Thyroid gland (tissue), 4 donors: Measurements from ENCODE around the gene MORN1. TPM values are rescaled to one million over a fixed set of nuclear protein-coding genes. Genes with fewer than 3 reads are reported as not detected.
A peak's percentile ranks its signal among the peaks of the same experiment; 100 is the strongest.

ENCODE experiments used
- DNase-seq, 2 donors: peaks; one replicate each; pipeline ENCODE4 v3.0.0-alpha.2; 2019
- H3K27ac ChIP-seq, 3 donors: fragments of 200-600 bp; sonication (generic); 1 replicate in 2 of 3; 2 replicates in 1 of 3; pipeline ENCODE4 v1.5.1; 2016 to 2019; ENCODE audit warnings: mild to moderate bottlenecking in 1 of 3, moderate library complexity in 1 of 3
- H3K27me3 ChIP-seq: fragments of 200-600 bp; sonication (generic); one replicate; pipeline ENCODE4 v1.5.1; 2019
- H3K36me3 ChIP-seq, 2 donors: fragments of 200-600 bp; sonication (generic); one replicate each; pipeline ENCODE4 v1.5.1; 2016 to 2019
- H3K4me1 ChIP-seq, 2 donors: fragments of 200-600 bp; sonication (generic); one replicate each; pipeline ENCODE4 v1.5.1; 2017 to 2019
- H3K4me3 ChIP-seq, 3 donors: fragments of 200-600 bp; sonication (generic); replicated peaks in 1 of 3; 1 replicate in 2 of 3; 2 replicates in 1 of 3; pipeline ENCODE4 v1.5.1; 2016; ENCODE audit warnings: mild to moderate bottlenecking in 1 of 3
- H3K9me3 ChIP-seq: fragments of 200-600 bp; sonication (generic); one replicate; pipeline ENCODE4 v1.5.1; 2017
- CTCF ChIP-seq, 6 experiments: fragments of 200-600 bp in 3 of 6; fragments of 450-650 bp in 3 of 6; sonication (generic) in 3 of 6; IDR thresholded peaks; one replicate each; pipeline ENCODE4 v1.5.1; 2016 to 2019; ENCODE audit warnings: antibody characterized with exemption in 6 of 6, mild to moderate bottlenecking in 2 of 6, inconsistent platforms in 1 of 6, moderate library complexity in 1 of 6
- POLR2A ChIP-seq, 2 donors: fragments of 450-650 bp; IDR thresholded peaks; one replicate each; pipeline ENCODE4 v1.6.1; 2017; ENCODE audit warnings: antibody characterized with exemption in 2 of 2, mild to moderate bottlenecking in 2 of 2, moderate library complexity in 1 of 2
- WGBS, 2 donors: methylation state at CpG; one replicate each; pipeline ENCODE4 v1.1.5; 2017; 5-methylcytosine and 5-hydroxymethylcytosine counted together
- intact Hi-C: fragments of 100-400 bp; cut with DNase I; formaldehyde crosslinking; loops from one replicate; pipeline ENCODE4 v1.15.1; 2023
- total RNA-seq, 4 donors: library from RNA; depleted of rRNA; stranded (reverse); fragments of >200 nt; gene quantifications; one replicate each; pipeline ENCODE4 v1.2.3, GENCODE V29; 2016

MORN1 gene
- total RNA-seq, 4 donors from 2014 or later, result 23.3 to 45.3 (median 33.8) TPM

DNA sequence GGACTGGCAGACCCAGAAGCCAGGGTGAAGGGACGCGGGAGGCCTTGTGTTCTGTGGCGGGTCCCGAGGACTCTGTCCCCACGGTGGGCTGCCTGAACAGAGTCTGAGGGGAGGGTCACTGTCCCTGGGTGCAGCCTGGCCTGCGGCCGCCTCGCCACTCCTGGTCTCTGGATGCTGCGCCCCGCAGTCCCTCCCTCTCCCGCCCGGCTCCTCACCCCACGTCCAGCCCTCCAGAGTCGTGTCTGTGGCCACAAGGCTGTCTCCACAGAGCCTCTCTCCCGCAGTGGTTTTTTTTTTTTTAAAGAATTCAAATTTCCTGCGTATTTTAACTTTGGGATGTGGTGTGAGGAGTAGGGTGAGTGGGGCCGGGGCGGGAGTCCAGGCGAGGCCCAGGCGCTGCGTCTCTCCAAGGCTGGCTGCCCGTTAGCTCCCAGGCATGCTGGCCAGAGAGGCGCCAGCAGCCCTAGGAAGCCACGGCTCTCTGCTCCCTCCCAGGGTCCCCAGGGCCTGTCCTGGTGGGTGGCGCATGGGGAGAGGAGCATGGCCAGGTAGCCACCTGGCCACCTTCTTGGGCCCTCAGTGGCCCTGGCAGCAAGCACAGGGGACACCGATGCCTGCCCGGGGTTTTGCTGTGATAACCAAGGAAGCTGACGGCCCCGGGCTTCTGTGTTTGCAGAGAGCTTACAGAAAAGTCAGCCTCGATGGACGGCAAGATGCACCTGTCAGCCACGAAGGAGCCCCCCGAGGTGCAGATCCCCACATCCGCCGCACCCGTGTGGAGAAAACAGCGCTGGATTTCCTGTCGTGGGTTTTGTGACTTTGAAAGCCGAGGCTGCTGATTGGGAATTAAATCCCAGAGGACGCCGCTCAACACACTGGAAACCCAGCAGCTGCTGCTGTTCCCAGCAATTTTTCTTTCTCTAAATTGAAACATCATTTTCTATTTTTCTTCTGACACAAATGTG lies 72.8 kb downstream of the MORN1 start:
- WGBS, 2 donors, result 84 to 85% methylated on average over 33 to 39 of the region's 41 CpGs
- Histone ChIP-seq H3K4me1 (peaks cover 38 to 81% of the 10 kb centered on the region in 2 donors), H3K9me3 (no peaks in the 10 kb centered on the region), H3K27me3 (no peaks in the 10 kb centered on the region), H3K36me3 (no peaks in the 10 kb centered on the region), H3K27ac (peak overlapping the region in 1 of 3 donors; percentile 36), H3K4me3 (no peak overlapping the region)
- TF ChIP-seq CTCF (IDR thresholded peaks at IDR 0.05) (no peak), POLR2A (IDR thresholded peaks at IDR 0.05) (no peak)
- intact Hi-C loops, result loop anchor here (5.0 to 10.0 kb wide), 3 partner anchors 66 to 106 kb away; no protein-coding TSS in a partner anchor
- no peak for DNase-seq

DNA sequence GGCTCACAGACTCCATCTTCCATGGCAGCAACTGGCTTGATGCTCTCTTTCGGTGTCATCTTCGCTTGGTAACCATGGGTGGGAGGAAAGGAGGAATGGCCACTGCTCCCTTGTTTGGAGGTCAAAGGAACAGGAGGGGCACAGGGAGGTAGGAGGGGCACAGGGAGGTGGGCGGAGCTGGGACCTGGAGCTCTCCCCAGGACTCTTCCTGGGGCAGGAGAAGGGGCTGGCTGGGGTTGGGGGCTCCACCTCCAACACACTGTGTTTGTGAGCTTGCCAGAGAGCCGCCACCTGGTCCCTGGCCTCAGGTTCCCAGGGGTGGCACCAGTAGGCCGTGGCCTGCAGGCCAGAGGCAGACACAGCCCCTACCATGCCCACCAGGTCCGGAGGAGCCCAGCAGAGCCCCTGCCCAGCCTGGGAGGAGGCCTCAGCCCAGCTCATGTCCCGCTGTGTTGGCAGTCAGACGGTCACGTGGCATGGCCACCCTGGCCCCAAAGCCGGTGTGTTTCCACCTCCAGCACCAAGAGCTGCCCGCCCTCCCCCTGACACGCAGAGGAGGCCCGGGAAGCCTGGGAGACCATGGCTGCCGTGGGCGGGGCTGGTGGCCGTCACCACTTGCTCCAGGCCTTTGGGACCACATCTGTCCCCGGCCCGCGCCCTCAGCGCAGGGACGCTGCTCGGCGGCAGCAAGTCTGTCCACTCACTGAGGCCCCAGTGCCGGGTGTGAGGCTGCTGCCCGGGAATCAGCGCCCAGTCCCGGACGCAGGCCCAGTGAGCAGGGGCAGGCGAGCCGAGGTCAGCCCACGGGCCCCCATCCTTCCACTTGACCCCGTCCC lies 73.9 kb downstream of the MORN1 start:
- H3K27me3 ChIP-seq, result no peaks in the 10 kb centered on the region
- intact Hi-C loops, result loop anchor here (5.0 to 10.0 kb wide), 3 partner anchors 67 to 105 kb away; no protein-coding TSS in a partner anchor
- peak overlapping the region in 1 of 3 donors; percentile 36 for H3K27ac ChIP-seq
- DNase-seq, result no peak
- WGBS, 2 donors, result 89% methylated on average over 17 to 25 of the region's 32 CpGs
- H3K36me3 ChIP-seq, result no peaks in the 10 kb centered on the region
- TF ChIP-seq POLR2A (IDR thresholded peaks at IDR 0.05) (no peak), CTCF (IDR thresholded peaks at IDR 0.05) (no peak)
- H3K4me1 ChIP-seq, result peaks cover 31 to 81% of the 10 kb centered on the region in 2 donors
- H3K4me3 ChIP-seq, result no peak overlapping the region
- no peaks in the 10 kb centered on the region for H3K9me3 ChIP-seq

- Histone ChIP-seq H3K4me3 (no peak overlapping the region), H3K27ac (peak overlapping the region; percentile 95 to 96 (median 96)), H3K9me3 (no peaks in the 10 kb centered on the region), H3K36me3 (no peaks in the 10 kb centered on the region), H3K4me1 (peaks cover 34 to 81% of the 10 kb centered on the region in 2 donors), H3K27me3 (no peaks in the 10 kb centered on the region)
- TF ChIP-seq CTCF (IDR thresholded peaks at IDR 0.05) (no peak), POLR2A (IDR thresholded peaks at IDR 0.05) (no peak)
- DNase-seq, result peak; percentile 32 to 52
- WGBS, 2 donors, result 53 to 98% methylated on average over 6 to 8 of the region's 16 CpGs
- intact Hi-C loops, result loop anchor here (5.0 to 10.0 kb wide), 3 partner anchors 68 to 104 kb away; no protein-coding TSS in a partner anchor
Observed at GRCh38 chr1:2316451-2316961, 74.8 kb downstream of the MORN1 start.

DNA sequence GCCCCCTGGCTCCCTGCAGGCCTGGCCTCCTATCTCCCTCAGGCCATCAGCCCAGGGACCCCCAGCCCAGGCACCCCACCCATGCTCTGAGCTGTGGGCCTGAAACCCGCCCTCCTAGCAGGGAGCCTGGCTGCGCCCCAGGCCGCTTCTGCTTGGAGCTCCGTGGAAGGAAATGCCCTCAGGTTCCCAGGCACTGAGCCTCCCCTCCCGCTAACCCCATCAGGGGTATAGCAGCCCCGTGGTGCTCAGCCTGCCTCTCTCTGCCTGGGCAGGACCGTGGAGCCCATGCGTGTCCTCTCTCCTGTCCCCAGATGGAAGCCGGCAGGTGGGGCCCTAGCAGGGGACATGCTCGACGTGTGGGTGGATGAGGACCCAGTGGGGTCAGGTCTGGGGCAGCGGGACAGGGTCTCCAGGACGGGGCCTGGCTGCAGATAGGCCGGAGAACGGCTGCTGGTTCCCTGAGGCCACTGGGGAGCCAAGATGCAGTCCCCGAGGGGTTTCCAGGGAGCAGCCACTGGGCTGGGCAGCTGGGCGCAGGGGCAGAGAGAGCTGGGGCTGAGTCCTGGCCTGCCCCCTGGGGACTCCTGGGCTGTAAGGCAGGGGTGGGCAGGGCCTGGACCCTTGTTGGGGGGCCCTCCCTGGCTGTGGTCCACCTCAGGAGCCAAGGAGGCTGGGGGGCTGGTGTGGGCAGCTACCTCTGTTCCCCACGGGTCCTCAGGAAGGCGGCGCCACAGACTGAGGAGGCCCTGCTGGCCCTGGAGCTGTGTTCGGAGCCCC lies 75.5 kb downstream of the MORN1 start:
- Histone ChIP-seq H3K4me3 (no peak overlapping the region), H3K4me1 (peaks cover 29 to 81% of the 10 kb centered on the region in 2 donors), H3K36me3 (no peaks in the 10 kb centered on the region), H3K9me3 (no peaks in the 10 kb centered on the region), H3K27ac (peak overlapping the region; percentile 95 to 96 (median 96)), H3K27me3 (no peaks in the 10 kb centered on the region)
- 61 to 77% methylated on average over 3 to 8 of the region's 21 CpGs for WGBS, 2 donors
- intact Hi-C loops, result loop anchor here (5.0 to 10.0 kb wide), 3 partner anchors 69 to 104 kb away; no protein-coding TSS in a partner anchor
- DNase-seq, result peak in 1 of 2 donors; percentile 35
- TF ChIP-seq CTCF (IDR thresholded peaks at IDR 0.05), result no peak
- no peak for TF ChIP-seq POLR2A (IDR thresholded peaks at IDR 0.05)
